PC-9 (cell line): Measurements from ENCODE around the gene JMJD8.

Experiments used
- EZH2 ChIP-seq: fragments of 200-600 bp; sonication (generic); IDR thresholded peaks from 2 replicates; pipeline ENCODE4 v1.8.0; 2017; ENCODE audit warnings: antibody characterized with exemption, low read depth
- TF ChIP-seq, protein P1 (sequence below): fragments of 200-600 bp; sonication (generic); conservative IDR thresholded peaks from 2 replicates; pipeline ENCODE4 v1.6.1; 2017; ENCODE audit warnings: mixed run types, antibody characterized with exemption, mild to moderate bottlenecking, moderate library complexity

DNA sequence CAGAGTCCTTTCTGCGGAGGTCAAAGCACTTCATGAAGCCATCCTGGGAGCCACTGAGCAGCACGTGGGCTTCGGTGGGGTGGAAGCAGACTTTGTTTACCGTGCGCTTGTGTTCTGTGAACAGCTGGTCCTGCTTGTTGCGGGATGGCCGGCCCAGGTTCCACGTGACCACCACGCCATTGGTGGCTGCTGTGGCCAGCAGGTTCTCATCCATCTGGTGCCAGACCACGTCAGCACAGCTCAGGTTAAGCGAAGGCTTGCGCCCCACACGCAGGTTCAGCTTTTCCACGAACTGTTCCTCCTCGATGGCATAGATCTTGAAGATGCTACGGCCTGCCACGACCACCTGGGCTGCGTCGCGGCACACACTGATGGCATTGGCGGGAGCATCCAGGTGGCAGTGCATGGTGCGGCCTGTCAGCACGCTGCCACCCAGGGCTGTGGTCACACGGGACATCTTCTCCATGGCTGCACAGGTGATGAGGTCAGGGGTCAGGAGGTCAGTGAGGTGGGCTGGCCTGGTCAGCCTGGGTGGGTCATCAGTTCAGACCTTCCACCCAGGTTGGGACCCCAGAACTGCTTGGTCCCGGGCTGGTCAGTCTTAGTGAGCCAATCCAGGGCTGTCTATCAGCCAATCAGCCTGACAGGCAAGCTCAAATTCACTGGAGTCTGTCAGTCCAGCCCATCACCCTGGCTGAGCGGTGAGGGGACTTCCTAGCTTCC is 5.2 kb upstream of the JMJD8 start:
- TF ChIP-seq, protein P1, sequence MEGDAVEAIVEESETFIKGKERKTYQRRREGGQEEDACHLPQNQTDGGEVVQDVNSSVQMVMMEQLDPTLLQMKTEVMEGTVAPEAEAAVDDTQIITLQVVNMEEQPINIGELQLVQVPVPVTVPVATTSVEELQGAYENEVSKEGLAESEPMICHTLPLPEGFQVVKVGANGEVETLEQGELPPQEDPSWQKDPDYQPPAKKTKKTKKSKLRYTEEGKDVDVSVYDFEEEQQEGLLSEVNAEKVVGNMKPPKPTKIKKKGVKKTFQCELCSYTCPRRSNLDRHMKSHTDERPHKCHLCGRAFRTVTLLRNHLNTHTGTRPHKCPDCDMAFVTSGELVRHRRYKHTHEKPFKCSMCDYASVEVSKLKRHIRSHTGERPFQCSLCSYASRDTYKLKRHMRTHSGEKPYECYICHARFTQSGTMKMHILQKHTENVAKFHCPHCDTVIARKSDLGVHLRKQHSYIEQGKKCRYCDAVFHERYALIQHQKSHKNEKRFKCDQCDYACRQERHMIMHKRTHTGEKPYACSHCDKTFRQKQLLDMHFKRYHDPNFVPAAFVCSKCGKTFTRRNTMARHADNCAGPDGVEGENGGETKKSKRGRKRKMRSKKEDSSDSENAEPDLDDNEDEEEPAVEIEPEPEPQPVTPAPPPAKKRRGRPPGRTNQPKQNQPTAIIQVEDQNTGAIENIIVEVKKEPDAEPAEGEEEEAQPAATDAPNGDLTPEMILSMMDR: no peak
- no peak for TF ChIP-seq EZH2
